Erythroblast (primary cell): ENCODE measurements around the gene AGT.

Source experiments
- GATA1 ChIP-seq: IDR thresholded peaks from 2 replicates; pipeline ENCODE4 v1.6.1; 2011; ENCODE audit warnings: low read depth, mild to moderate bottlenecking, control low read depth, low read length, moderate library complexity
- POLR2A ChIP-seq: IDR thresholded peaks from 2 replicates; pipeline ENCODE4 v1.6.1; 2011; ENCODE audit warnings: mild to moderate bottlenecking, low read length

- TF ChIP-seq POLR2A: no peak
- no peak for TF ChIP-seq GATA1
Observed at GRCh38 chr1:230712470-230712942, 1.4 kb downstream of the AGT start.
